Gastrocnemius medialis (tissue), 4 donors: ENCODE data around the gene ZNF837. TPM values are rescaled to one million over a fixed set of nuclear protein-coding genes. Genes with fewer than 3 reads are reported as not detected.

ENCODE experiments used
- ATAC-seq, 2 donors: fragments of 150-250 bp; one replicate each; pipeline ENCODE4 v1.9.1; 2016
- DNase-seq, 2 donors: peaks; one replicate each; pipeline ENCODE4 v3.0.0-alpha.2; 2019
- H3K27ac ChIP-seq, 4 donors: fragments of 200-600 bp; sonication (generic); 1 replicate in 1 of 4; 2 replicates in 3 of 4; pipeline ENCODE4 v1.5.1; 2016 to 2018; ENCODE audit warnings: mild to moderate bottlenecking in 2 of 4, moderate library complexity in 1 of 4
- H3K27me3 ChIP-seq, 3 donors: fragments of 200-600 bp; sonication (generic) in 2 of 3; 1 replicate in 1 of 3; 2 replicates in 2 of 3; pipeline versions ENCODE4 v1.5.1 to v1.6.0; 2016 to 2019; ENCODE audit warnings: mild to moderate bottlenecking in 1 of 3, moderate library complexity in 1 of 3
- H3K36me3 ChIP-seq, 2 donors: fragments of 200-600 bp; sonication (generic) in 1 of 2; one replicate each; pipeline ENCODE4 v1.5.1; 2017 to 2018
- H3K4me1 ChIP-seq, 2 donors: fragments of 200-600 bp; sonication (generic) in 1 of 2; one replicate each; pipeline ENCODE4 v1.5.1; 2016 to 2017; ENCODE audit warnings: mild to moderate bottlenecking in 2 of 2
- H3K4me3 ChIP-seq, 4 donors: fragments of 200-600 bp; sonication (generic) in 3 of 4; 1 replicate in 1 of 4; 2 replicates in 3 of 4; pipeline ENCODE4 v1.5.1; 2016 to 2019; ENCODE audit warnings: mild to moderate bottlenecking in 2 of 4
- H3K9me3 ChIP-seq, 3 donors: fragments of 200-600 bp; sonication (generic) in 2 of 3; 1 replicate in 1 of 3; 2 replicates in 2 of 3; pipeline ENCODE4 v1.5.1; 2016 to 2019
- POLR2A ChIP-seq, 2 donors: fragments of 450-650 bp; IDR thresholded peaks; one replicate each; pipeline ENCODE4 v1.6.1; 2017; ENCODE audit warnings: antibody characterized with exemption in 2 of 2, mild to moderate bottlenecking in 2 of 2, moderate library complexity in 2 of 2
- in situ Hi-C, 4 donors: fragments of 200-750 bp; cut with MboI; loops; one replicate each; pipeline versions ENCODE4 v1.15.0 to v1.8.0; 2017; ENCODE audit warnings: low sequenced_read_pairs in 4 of 4
- intact Hi-C: fragments of 100-400 bp; cut with DNase I; formaldehyde crosslinking; loops from one replicate; pipeline ENCODE4 v1.15.1; 2023; ENCODE audit warnings: low total_unique reads
- total RNA-seq, 4 donors: library from RNA; depleted of rRNA; stranded (reverse); fragments of >200 nt; gene quantifications; one replicate each; pipeline versions ENCODE4 v1.1.0 to v1.2.3, GENCODE V29; 2016
- TF ChIP-seq, protein P1 (sequence below), 5 experiments: fragments of 450-650 bp in 3 of 5; fragments of 200-600 bp in 2 of 5; sonication (generic) in 2 of 5; IDR thresholded peaks in 4 of 5; conservative IDR thresholded peaks in 1 of 5; 1 replicate in 4 of 5; 2 replicates in 1 of 5; pipeline ENCODE4 v1.5.1; 2016 to 2019; ENCODE audit warnings: antibody characterized with exemption in 5 of 5, mild to moderate bottlenecking in 3 of 5, moderate library complexity in 3 of 5

Gene ZNF837
- total RNA-seq, 4 donors from 2014 or later, result 0.11 to 0.36 TPM; not detected in 2

DNA sequence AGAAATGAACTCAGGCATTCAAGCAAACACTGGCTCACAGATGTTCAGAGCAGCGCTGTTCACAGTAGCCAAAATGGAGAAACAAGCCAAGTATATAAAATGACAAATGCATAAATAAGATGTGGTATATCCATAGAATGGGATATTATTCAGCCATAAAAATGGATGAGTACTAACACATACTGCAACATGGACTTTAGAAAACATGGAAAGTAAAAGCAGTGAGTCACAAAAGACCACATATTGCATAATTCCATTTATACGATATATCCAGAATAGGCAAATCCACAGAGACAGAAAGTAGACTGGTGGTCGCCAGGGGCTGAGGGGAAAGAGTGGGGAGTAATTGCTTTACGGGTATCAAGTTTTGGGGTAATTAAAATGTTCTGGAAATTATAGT lies 6.6 kb downstream of the ZNF837 start:
- no peak for DNase-seq
- intact Hi-C loops (no loop called here), in situ Hi-C loops (no loop called here)
- H3K27ac ChIP-seq, result no peak overlapping the region
- no peaks in the 10 kb centered on the region for H3K9me3 ChIP-seq
- no peak overlapping the region for H3K4me3 ChIP-seq
- peaks cover under 1 to 2% of the 10 kb centered on the region in 2 donors for H3K4me1 ChIP-seq
- no peaks in the 10 kb centered on the region for H3K27me3 ChIP-seq
- ATAC-seq, result no peak
- H3K36me3 ChIP-seq, result no peaks in the 10 kb centered on the region
- TF ChIP-seq, protein P1, sequence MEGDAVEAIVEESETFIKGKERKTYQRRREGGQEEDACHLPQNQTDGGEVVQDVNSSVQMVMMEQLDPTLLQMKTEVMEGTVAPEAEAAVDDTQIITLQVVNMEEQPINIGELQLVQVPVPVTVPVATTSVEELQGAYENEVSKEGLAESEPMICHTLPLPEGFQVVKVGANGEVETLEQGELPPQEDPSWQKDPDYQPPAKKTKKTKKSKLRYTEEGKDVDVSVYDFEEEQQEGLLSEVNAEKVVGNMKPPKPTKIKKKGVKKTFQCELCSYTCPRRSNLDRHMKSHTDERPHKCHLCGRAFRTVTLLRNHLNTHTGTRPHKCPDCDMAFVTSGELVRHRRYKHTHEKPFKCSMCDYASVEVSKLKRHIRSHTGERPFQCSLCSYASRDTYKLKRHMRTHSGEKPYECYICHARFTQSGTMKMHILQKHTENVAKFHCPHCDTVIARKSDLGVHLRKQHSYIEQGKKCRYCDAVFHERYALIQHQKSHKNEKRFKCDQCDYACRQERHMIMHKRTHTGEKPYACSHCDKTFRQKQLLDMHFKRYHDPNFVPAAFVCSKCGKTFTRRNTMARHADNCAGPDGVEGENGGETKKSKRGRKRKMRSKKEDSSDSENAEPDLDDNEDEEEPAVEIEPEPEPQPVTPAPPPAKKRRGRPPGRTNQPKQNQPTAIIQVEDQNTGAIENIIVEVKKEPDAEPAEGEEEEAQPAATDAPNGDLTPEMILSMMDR (IDR thresholded peaks at IDR 0.05 in 4 of 5, conservative IDR thresholded peaks at IDR 0.05 in 1 of 5), result no peak
- no peak for TF ChIP-seq POLR2A (IDR thresholded peaks at IDR 0.05)

DNA sequence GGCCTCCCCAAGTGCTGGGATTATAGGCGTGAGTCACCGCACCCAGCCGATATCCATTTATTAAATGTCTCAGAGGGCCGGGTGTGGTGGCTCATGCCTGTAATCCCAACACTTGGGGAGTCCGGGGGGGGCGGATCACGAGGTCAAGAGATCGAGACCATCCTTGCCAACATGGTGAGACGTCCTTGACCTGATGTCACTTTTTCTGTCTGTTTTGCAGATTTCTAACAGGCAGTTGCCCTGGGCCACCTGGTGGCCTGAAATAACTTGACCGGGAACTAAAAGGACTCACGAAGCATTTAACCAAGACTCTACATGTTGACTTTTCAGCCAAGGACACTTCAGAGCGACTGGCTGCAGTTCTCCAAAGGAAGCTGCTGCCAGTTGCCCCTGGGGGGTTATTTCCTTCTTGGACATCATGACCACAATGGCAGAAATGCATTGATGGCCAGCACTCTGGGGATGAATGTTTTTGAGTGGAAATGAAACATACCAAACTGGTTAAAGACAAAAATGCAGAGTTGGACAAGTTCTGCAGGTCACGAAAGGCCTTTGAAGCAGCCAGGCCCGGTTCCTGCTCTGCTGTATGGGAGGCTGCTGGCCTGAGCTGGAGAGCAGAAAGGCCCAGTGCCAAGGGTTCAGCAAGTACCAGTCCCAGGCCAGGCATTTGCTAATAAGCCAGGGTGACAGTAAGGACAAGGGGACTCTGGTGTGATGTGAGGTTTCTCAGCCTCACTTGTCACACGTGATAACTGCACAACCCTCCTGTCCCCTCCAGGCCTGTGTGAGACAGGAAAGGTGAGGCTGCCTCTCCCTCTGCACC lies 8.3 kb downstream of the ZNF837 start:
- intact Hi-C loops (no loop called here), in situ Hi-C loops (no loop called here)
- Histone ChIP-seq H3K9me3 (no peaks in the 10 kb centered on the region), H3K27me3 (no peaks in the 10 kb centered on the region), H3K36me3 (no peaks in the 10 kb centered on the region), H3K4me3 (no peak overlapping the region), H3K27ac (no peak overlapping the region), H3K4me1 (no peaks in the 10 kb centered on the region)
- ATAC-seq, result no peak
- TF ChIP-seq, protein P1 (IDR thresholded peaks at IDR 0.05 in 4 of 5, conservative IDR thresholded peaks at IDR 0.05 in 1 of 5), result no peak
- TF ChIP-seq POLR2A (IDR thresholded peaks at IDR 0.05), result no peak
- DNase-seq, result no peak

DNA sequence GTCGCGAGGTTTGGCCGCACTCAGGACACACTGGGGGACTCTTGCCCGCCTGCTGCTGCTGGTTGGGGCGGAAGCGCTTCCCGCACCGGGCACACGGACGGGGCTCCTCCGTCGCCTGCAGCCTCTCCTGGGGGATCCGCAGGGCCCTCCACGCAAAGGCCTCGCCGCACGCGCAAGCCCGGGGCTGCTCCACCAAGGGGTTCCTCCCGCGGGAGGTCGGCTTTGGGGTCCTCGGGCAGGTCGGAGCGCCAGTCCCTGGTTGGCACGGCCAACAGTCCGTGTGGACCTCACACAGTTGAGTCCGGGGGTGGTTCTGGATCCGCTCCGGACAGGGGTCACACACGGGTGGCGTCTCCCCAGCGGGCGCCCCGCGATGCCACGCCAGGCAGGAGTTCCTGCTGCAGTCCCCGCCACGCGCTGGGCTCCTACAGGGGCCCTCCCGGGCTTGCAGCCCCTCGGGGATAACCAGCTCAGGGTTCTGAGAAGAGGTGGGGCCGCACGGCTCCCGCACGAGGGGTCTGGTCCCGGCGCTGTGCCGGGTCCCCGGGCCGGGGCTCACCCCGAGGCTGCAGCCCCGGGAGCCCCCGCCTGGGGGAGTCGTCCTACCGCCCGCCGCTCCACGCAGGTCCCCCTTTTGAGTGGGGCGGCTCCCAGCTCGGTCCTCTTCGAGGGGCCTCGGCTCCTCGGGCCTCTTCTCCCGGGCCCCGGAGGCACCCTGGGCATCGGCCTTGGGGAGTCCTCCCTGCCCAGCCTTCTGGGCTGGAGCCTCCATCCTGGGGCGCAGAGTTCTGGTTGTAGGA lies 12.1 kb downstream of the ZNF837 start:
- TF ChIP-seq, protein P1 (IDR thresholded peaks at IDR 0.05 in 4 of 5, conservative IDR thresholded peaks at IDR 0.05 in 1 of 5), result no peak
- TF ChIP-seq POLR2A (IDR thresholded peaks at IDR 0.05), result no peak
- in situ Hi-C loops, result no loop called here

DNA sequence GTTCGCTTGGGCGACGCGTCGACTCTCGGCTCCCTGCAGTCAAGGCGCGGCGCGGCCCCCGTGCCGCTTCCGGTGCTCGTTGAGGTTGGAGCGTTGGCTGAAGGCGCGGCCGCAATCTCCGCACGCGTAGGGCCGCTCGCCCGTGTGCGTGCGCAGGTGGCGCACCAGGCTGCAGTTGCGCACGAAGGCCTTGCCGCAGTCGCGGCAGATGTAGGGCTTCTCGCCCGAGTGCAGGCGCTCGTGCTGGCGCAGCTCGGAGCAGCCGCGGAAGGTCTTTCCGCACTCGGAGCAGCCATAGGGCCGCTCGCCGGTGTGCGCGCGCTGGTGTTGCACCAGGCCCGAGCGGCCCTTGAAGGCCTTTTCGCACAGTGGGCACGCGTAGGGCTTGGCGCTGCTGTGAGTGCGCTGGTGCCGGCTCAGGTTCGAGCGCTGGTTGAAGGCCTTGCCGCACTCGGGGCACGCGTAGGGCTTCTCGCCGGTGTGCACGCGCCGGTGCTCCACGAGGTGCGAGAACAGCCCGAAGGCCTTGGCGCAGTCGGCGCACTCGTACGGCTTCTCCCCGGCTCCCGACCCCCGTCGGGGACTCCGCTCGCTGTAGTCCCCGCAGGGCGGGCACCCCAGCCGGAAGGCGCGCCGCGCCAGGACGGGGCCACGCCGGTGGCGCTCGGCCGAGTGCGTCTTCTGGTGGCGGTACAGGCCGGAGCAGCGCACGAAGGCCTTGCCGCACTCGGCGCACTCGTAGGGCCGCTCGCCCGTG lies 13.0 kb downstream of the ZNF837 start:
- no peaks in the 10 kb centered on the region for H3K27me3 ChIP-seq
- in situ Hi-C loops (no loop called here), intact Hi-C loops (no loop called here)
- no peak overlapping the region for H3K27ac ChIP-seq
- TF ChIP-seq POLR2A (IDR thresholded peaks at IDR 0.05), result no peak
- TF ChIP-seq, protein P1 (IDR thresholded peaks at IDR 0.05 in 4 of 5, conservative IDR thresholded peaks at IDR 0.05 in 1 of 5), result no peak
- DNase-seq (no peak), ATAC-seq (no peak)
- no peaks in the 10 kb centered on the region for H3K36me3 ChIP-seq
- no peaks in the 10 kb centered on the region for H3K4me1 ChIP-seq
- H3K4me3 ChIP-seq, result no peak overlapping the region
- no peaks in the 10 kb centered on the region for H3K9me3 ChIP-seq

More for the DNA sequence above, 12.1 kb downstream of the ZNF837 start:
- H3K4me3 ChIP-seq, result no peak overlapping the region
- ATAC-seq (no peak), DNase-seq (no peak)
- no peaks in the 10 kb centered on the region for H3K27me3 ChIP-seq
- intact Hi-C loops, result no loop called here
- H3K9me3 ChIP-seq, result no peaks in the 10 kb centered on the region
- H3K27ac ChIP-seq, result no peak overlapping the region
- no peaks in the 10 kb centered on the region for H3K4me1 ChIP-seq
- no peaks in the 10 kb centered on the region for H3K36me3 ChIP-seq
